Measurements from ENCODE around the gene APBA2. TPM values are rescaled to one million over a fixed set of nuclear protein-coding genes. Genes with fewer than 3 reads are reported as not detected.

The APBA2 gene
- total RNA-seq, 1 donor from 2014 or later = 5.3 TPM

DNA sequence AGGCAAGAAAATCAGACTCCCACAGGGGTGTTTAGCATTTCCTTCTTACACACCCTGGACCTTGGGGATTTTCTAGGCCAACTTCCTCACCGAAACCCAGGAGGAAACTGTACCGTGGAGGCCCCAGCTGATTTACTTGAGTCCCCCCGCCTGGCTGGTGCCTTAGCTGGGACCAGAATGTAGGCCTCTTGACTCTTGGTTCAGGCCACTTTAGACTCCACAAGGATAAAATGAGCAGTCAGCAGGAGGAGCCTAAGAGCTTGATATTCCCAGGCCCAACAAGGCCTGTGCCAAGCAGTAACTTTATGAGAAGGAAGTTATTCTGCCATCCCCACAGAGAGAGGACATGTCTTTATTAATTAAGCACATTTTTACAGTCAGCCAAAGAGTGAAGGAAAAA, 4.6 kb upstream of the APBA2 start:
- no peak for FAIRE-seq

DNA sequence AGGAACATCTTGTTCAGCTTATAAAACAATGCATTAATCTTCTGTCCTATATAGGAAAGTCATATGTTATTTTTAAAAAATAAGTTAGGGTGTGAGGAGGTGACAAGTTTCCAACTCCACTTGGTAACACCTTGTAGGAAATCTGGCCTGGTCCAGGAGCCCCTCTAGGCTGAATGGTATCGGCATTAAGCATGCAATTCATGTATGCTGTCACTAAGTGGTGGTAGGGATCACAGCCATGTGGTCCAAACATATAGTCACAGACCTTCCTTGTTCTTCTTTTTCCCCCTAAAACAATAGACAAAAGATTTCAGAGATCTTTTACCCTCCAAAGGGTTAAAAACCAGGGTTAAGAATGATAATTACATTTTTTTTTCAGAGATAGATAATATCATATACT, 4.2 kb upstream of the APBA2 start:
- TF ChIP-seq, protein P1, sequence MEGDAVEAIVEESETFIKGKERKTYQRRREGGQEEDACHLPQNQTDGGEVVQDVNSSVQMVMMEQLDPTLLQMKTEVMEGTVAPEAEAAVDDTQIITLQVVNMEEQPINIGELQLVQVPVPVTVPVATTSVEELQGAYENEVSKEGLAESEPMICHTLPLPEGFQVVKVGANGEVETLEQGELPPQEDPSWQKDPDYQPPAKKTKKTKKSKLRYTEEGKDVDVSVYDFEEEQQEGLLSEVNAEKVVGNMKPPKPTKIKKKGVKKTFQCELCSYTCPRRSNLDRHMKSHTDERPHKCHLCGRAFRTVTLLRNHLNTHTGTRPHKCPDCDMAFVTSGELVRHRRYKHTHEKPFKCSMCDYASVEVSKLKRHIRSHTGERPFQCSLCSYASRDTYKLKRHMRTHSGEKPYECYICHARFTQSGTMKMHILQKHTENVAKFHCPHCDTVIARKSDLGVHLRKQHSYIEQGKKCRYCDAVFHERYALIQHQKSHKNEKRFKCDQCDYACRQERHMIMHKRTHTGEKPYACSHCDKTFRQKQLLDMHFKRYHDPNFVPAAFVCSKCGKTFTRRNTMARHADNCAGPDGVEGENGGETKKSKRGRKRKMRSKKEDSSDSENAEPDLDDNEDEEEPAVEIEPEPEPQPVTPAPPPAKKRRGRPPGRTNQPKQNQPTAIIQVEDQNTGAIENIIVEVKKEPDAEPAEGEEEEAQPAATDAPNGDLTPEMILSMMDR (IDR thresholded peaks at IDR 0.05; ENCODE audit: insufficient read depth, low read length, severe bottlenecking) = no peak
- H3K27me3 ChIP-seq (ENCODE audit: control insufficient read depth, insufficient read depth, low read length) = no peaks in the 10 kb centered on the region
- FAIRE-seq = no peak
- no peak for DNase-seq (ENCODE audit: low read depth)
- H3K36me3 ChIP-seq (ENCODE audit: control insufficient read depth, insufficient read depth, low read length) = no peaks in the 10 kb centered on the region
- no peak overlapping the region for H3K4me3 ChIP-seq (ENCODE audit: low read depth, low read length)

More for the DNA sequence above, 4.6 kb upstream of the APBA2 start:
- Histone ChIP-seq H3K36me3 (ENCODE audit: control insufficient read depth, insufficient read depth, low read length) (no peaks in the 10 kb centered on the region), H3K27me3 (ENCODE audit: control insufficient read depth, insufficient read depth, low read length) (no peaks in the 10 kb centered on the region), H3K4me3 (ENCODE audit: low read depth, low read length) (no peak overlapping the region)
- no peak for DNase-seq (ENCODE audit: low read depth)
- TF ChIP-seq, protein P1 (IDR thresholded peaks at IDR 0.05; ENCODE audit: insufficient read depth, low read length, severe bottlenecking) = no peak

DNA sequence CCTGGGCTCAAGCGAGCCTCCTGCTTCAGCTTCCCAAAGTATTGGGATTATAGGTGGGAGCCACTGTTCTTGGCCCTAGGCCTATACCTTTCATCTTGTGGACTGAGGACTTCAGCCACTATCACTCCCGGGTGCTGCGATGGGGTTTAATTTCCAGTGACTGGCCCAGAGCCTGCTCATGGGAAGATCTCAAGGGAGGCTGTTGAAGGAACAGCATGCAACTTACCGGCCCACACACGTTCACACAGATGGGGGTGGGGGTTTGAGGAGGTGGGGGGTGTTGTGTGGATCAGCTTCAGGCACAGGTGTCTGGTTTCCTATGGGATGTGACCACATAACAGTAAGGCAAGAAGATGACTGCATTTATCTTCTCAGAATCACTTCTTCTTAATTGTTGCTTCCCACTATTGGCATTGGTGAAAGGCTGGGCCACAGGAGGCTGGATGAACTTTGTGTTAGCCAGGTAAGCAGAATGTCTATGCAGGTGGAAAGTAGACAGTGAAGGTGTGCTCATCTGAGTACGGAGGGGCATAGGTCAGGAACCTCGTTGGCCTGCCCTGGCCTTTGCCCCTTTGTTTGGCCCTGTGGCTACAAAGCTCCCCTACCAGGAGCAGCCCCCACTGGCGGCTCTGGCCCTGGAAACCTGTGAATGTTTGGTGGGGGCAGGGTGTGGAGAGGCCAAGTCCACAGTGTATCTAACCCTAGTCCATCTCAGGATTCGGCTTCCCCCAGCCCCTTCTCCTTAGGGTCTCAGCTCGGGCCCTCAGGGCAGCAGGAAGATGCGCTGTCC, 1.4 kb upstream of the APBA2 start:
- TF ChIP-seq, protein P1 (IDR thresholded peaks at IDR 0.05; ENCODE audit: insufficient read depth, low read length, severe bottlenecking) = no peak
- no peak for FAIRE-seq
- no peak for DNase-seq (ENCODE audit: low read depth)
- no peaks in the 10 kb centered on the region for H3K27me3 ChIP-seq (ENCODE audit: control insufficient read depth, insufficient read depth, low read length)
- H3K36me3 ChIP-seq (ENCODE audit: control insufficient read depth, insufficient read depth, low read length) = no peaks in the 10 kb centered on the region
- H3K4me3 ChIP-seq (ENCODE audit: low read depth, low read length) = no peak overlapping the region

DNA sequence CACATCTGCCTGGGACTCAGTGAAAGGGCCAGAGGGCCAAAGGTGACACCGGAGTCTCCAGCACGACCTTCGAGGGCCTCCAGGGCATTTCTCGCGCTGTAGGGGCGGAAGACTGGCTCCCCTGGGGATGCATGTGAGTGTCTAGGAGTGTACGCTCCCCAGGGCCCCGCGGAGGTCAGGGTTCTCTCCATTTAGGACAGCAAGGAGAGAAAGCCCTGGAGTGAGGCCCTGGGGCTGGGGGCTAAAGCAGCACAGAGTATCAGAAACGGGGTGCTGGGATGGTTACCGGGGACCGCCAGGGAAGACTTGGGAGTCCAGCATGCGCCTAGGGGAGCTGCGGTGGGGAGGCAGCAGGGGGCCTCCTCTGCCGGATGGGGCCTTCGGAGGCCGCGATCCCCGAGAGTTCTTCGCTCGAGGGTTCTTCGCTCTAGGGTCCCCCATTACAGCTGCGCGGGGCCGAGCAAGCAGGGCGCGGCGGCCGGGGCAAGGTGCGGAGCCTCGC, 595 bp upstream of the APBA2 start:
- H3K36me3 ChIP-seq (ENCODE audit: control insufficient read depth, insufficient read depth, low read length) = no peaks in the 10 kb centered on the region
- FAIRE-seq (no peak), DNase-seq (ENCODE audit: low read depth) (no peak)
- H3K27me3 ChIP-seq (ENCODE audit: control insufficient read depth, insufficient read depth, low read length) = no peaks in the 10 kb centered on the region
- TF ChIP-seq, protein P1 (IDR thresholded peaks at IDR 0.05; ENCODE audit: insufficient read depth, low read length, severe bottlenecking) = no peak
- peak overlapping the region; percentile 54 for H3K4me3 ChIP-seq (ENCODE audit: low read depth, low read length)

DNA sequence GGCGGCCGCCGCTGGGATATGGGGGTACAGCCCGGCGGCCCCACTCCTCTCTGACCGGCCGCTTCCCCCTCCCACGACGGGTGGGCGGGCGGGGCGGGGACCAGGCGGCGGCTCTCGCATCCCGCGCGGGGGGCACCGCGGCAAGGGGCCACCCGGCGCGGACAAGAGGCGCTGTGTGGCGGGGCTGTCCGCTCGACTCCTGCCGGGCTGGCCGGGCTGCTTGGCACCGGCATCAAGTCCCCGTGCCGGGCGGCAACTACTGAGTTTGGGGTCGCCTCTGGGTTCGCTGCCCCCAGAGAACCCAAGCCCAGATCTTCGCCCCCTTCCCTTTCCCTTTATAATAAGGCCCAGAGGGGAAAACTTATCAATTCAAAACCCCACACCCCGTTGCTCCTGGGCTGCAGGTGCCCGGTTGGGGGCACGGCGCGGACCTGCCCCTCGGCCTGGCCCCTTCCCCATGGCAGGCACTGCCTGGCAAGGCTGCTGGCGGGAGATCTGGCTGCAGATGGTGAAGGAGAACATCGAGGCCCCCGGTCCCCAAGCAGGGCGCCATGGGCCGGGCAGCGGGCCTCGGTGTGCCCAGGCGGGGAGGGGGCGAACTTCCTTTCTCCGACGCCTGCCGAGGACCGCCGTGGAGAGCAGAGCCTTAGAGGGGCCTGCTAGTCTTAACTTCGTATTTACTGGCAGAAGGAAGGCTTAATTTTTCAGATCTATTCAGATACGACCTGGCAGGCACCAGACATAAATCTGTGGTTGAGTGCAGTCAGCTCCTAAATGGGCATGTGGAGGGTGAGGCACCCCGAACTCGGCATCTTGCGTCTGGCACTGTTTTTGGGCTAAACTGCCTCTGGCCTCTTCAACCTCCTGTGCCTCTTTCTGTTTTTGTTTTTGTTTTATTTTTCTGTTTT, 911 bp downstream of the APBA2 start:
- Histone ChIP-seq H3K36me3 (ENCODE audit: control insufficient read depth, insufficient read depth, low read length) (no peaks in the 10 kb centered on the region), H3K4me3 (ENCODE audit: low read depth, low read length) (peak overlapping the region; percentile 54), H3K27me3 (ENCODE audit: control insufficient read depth, insufficient read depth, low read length) (no peaks in the 10 kb centered on the region)
- DNase-seq (ENCODE audit: low read depth) (no peak), FAIRE-seq (no peak)
- TF ChIP-seq, protein P1 (IDR thresholded peaks at IDR 0.05; ENCODE audit: insufficient read depth, low read length, severe bottlenecking) = no peak
